Erythroblast (primary cell): ENCODE measurements around the gene MOCS1.

Experiments
- GATA1 ChIP-seq: IDR thresholded peaks from 2 replicates; pipeline ENCODE4 v1.6.1; 2011; ENCODE audit warnings: low read depth, mild to moderate bottlenecking, control low read depth, low read length, moderate library complexity
- POLR2A ChIP-seq: IDR thresholded peaks from 2 replicates; pipeline ENCODE4 v1.6.1; 2011; ENCODE audit warnings: mild to moderate bottlenecking, low read length

DNA sequence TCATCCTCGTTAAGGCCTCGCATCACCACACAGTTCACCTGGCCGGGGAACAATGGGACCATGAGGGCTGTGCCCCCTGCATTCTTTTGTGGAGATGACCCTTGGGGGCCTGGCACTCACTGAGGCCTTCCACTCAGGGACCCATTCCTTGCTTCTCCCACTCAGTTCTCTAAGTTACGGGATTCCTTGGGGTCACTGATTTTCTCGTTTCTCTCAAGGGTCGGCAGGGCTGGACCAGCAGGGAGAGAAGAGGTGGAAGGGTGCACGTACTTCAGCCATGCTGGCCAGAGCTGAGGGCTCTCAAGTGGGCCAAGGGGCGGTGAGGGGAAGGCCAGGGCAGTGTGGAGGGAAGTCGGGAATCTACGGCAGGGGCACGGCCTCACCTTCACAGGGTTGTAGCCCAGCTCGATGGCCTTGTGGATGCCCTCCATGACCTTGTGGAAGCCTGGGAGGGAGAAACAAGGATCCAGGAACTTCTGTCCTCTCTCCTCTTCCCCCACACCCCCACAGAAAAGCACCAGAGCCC is 20.8 kb downstream of the MOCS1 start:
- TF ChIP-seq POLR2A (no peak), GATA1 (no peak)
